ENCODE results near the gene CRYBG1. TPM values are rescaled to one million over a fixed set of nuclear protein-coding genes. Genes with fewer than 3 reads are reported as not detected.

CRYBG1 gene
- total and polyA plus RNA-seq, 2 donors (not counting 3 experiments of a cell fraction or from before 2014, with no cell fraction given): 4.1 to 30.1 TPM

- peak; percentile 34 for DNase-seq (ENCODE audit: low read depth, low spot score)
Observed at GRCh38 chr6:106417572-106418147, 57.1 kb downstream of the CRYBG1 start.

More at GRCh38 chr6:106417572-106418147, 57.1 kb downstream of the CRYBG1 start:
- POLR2A ChIA-PET: no interaction called here
- dilution Hi-C loops (cut with MboI; ENCODE audit: extremely low pct_ligation_motif_present, low sequenced_read_pairs): no loop called here
- no peak overlapping the region for H3K4me2 ChIP-seq (ENCODE audit: insufficient read depth, low read length)
- H3K4me3 ChIP-seq (replicated peaks in 1 of 3; ENCODE audit: insufficient read depth in 1 of 3, low read depth in 1 of 3, low read length in 3 of 3): no peak overlapping the region
- no peaks in the 10 kb centered on the region for H3K4me1 ChIP-seq (ENCODE audit: control insufficient read depth, extremely low read depth, insufficient read depth, low read length)
- no TSS peak for BruUV-seq (replicated peaks)
- CTCF ChIA-PET: interaction anchor here (0.8 to 1.7 kb wide), 3 partner anchors 22 to 562 kb away, joined by 3 to 6 read pairs (median 4); no protein-coding TSS in a partner anchor
- FAIRE-seq: no peak
- no peak for TF ChIP-seq POLR2AphosphoS5 (IDR thresholded peaks at IDR 0.05; ENCODE audit: insufficient read depth, low read depth, low read length)
- TF ChIP-seq CTCF (IDR thresholded peaks at IDR 0.05; ENCODE audit: extremely low read depth in 1 of 2, insufficient read depth in 1 of 2, low read depth in 1 of 2, low read length in 2 of 2): no peak
- no peak for TF ChIP-seq JUN (IDR thresholded peaks at IDR 0.05; ENCODE audit: borderline replicate concordance, insufficient read depth, insufficient read length, low read depth)
- no peak for TF ChIP-seq POLR2A (IDR thresholded peaks at IDR 0.05; ENCODE audit: low read depth, low read length)
- TF ChIP-seq, protein P1, sequence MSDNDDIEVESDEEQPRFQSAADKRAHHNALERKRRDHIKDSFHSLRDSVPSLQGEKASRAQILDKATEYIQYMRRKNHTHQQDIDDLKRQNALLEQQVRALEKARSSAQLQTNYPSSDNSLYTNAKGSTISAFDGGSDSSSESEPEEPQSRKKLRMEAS (IDR thresholded peaks at IDR 0.05; ENCODE audit: insufficient read depth, insufficient read length): no peak
- TF ChIP-seq EZH2 (IDR thresholded peaks at IDR 0.05; ENCODE audit: borderline replicate concordance, low read depth, low read length, severe bottlenecking): no peak
- no peak for TF ChIP-seq MYC (IDR thresholded peaks at IDR 0.05; ENCODE audit: low read depth, low read length)
- no peak for TF ChIP-seq GATA2 (IDR thresholded peaks at IDR 0.05; ENCODE audit: insufficient read depth, insufficient read length, low read depth, low read length)
- TF ChIP-seq FOS (IDR thresholded peaks at IDR 0.05; ENCODE audit: borderline replicate concordance, insufficient read depth, low read length): no peak
- H2AFZ ChIP-seq (ENCODE audit: low read depth, low read length): no peak overlapping the region
- intact Hi-C loops (cut with micrococcal nuclease): no loop called here
- H4K20me1 ChIP-seq (replicated peaks; ENCODE audit: control insufficient read depth, extremely low read depth, insufficient read depth, low read length): no peaks in the 10 kb centered on the region
- H3K27me3 ChIP-seq (ENCODE audit: control insufficient read depth in 2 of 2, insufficient read depth in 2 of 2, low read length in 2 of 2): peaks cover 0 to 2% of the 10 kb centered on the region in 2 experiments
- H3K79me2 ChIP-seq (ENCODE audit: control insufficient read depth, insufficient read depth, low read length): no peaks in the 10 kb centered on the region
- H3K27ac ChIP-seq (ENCODE audit: insufficient read depth, low read depth, low read length): no peak overlapping the region
- no peaks in the 10 kb centered on the region for H3K9me3 ChIP-seq (replicated peaks; ENCODE audit: control insufficient read depth, insufficient read depth, low read length)
- H3K9ac ChIP-seq (replicated peaks; ENCODE audit: extremely low read depth, insufficient read depth, low read length): no peak overlapping the region
- H3K36me3 ChIP-seq (ENCODE audit: control insufficient read depth in 2 of 2, extremely low read depth in 1 of 2, insufficient read depth in 2 of 2, low read length in 2 of 2): no peaks in the 10 kb centered on the region
- no peaks in the 10 kb centered on the region for H3K9me1 ChIP-seq (replicated peaks; ENCODE audit: control insufficient read depth, extremely low read depth, insufficient read depth, low read length)
